OCI-LY7 (cell line): ENCODE measurements around the gene TMEM131L. TPM values are rescaled to one million over a fixed set of nuclear protein-coding genes. Genes with fewer than 3 reads are reported as not detected.
A peak's percentile ranks its signal among the peaks of the same experiment; 100 is the strongest.

Source experiments
- BruUV-seq: library from RNA; stranded (reverse); fragments of 400-500 nt; replicated peaks from 2 replicates; lab custom pipeline; 2021; lab: Mats Ljungman, UMichigan
- CTCF ChIA-PET: fragments of 300-600 bp; sonication (Branson Sonifier 250); formaldehyde crosslinking; loops from one replicate; lab custom pipeline; 2022; ENCODE audit warnings: antibody characterized with exemption; ENCODE audit not compliant: unreplicated experiment; lab: Charles Lee
- POLR2A ChIA-PET: fragments of 300-600 bp; sonication (Branson Sonifier 250); formaldehyde crosslinking; loops from one replicate; lab custom pipeline; 2022; ENCODE audit warnings: antibody characterized with exemption; lab: Charles Lee
- DNase-seq: peaks from one replicate; pipeline ENCODE4 v3.0.0-alpha.2; 2015; ENCODE audit warnings: low spot score
- H2AFZ ChIP-seq: fragments of 200-600 bp; sonication (generic), shearing (Covaris generic); 2 replicates; pipeline ENCODE4 v1.6.1; 2014; ENCODE audit warnings: mild to moderate bottlenecking, antibody characterized with exemption, low read length, moderate library complexity
- H3K27ac ChIP-seq: fragments of 200-600 bp; sonication (generic); 2 replicates; pipeline ENCODE4 v1.5.1; 2014; ENCODE audit warnings: mixed run types, low read depth, mild to moderate bottlenecking, moderate library complexity, low read length, inconsistent platforms; ENCODE audit not compliant: poor library complexity, severe bottlenecking
- H3K36me3 ChIP-seq: fragments of 200-600 bp; sonication (generic); 2 replicates; pipeline ENCODE4 v1.6.1; 2014; ENCODE audit warnings: mild to moderate bottlenecking, antibody characterized with exemption, low read length, moderate library complexity, mixed read lengths; ENCODE audit not compliant: insufficient read depth
- H3K4me1 ChIP-seq: fragments of 200-600 bp; sonication (generic); 2 replicates; pipeline ENCODE4 v1.5.1; 2014; ENCODE audit warnings: mild to moderate bottlenecking, low read length; ENCODE audit not compliant: insufficient read depth, poor library complexity, severe bottlenecking
- H3K4me2 ChIP-seq: fragments of 200-600 bp; sonication (generic); 2 replicates; pipeline ENCODE4 v1.6.1; 2014; ENCODE audit warnings: mild to moderate bottlenecking, low read length
- H3K4me3 ChIP-seq: fragments of 200-600 bp; sonication (generic); 2 replicates; pipeline ENCODE4 v1.5.1; 2014; ENCODE audit warnings: mild to moderate bottlenecking, low read depth, low read length; ENCODE audit not compliant: poor library complexity, severe bottlenecking
- H3K79me2 ChIP-seq: fragments of 200-600 bp; sonication (generic); 2 replicates; pipeline ENCODE4 v1.6.1; 2016; ENCODE audit warnings: low read depth, mild to moderate bottlenecking, low read length, moderate library complexity, mixed read lengths; ENCODE audit not compliant: insufficient read depth
- H3K9me2 ChIP-seq: fragments of 200-600 bp; sonication (generic); 2 replicates; pipeline ENCODE4 v1.6.1; 2016; ENCODE audit warnings: mild to moderate bottlenecking, low read length, mixed read lengths; ENCODE audit not compliant: insufficient read depth
- H3K9me3 ChIP-seq: fragments of 200-600 bp; sonication (generic); 2 replicates; pipeline ENCODE4 v1.6.1; 2014; ENCODE audit warnings: mild to moderate bottlenecking, mixed run types, low read length, mixed read lengths
- H4K20me1 ChIP-seq: fragments of 200-600 bp; sonication (generic); 2 replicates; pipeline ENCODE4 v1.6.1; 2014; ENCODE audit warnings: mild to moderate bottlenecking, antibody characterized with exemption, low read length, moderate library complexity, mixed read lengths; ENCODE audit not compliant: insufficient read depth
- EZH2phosphoT487 ChIP-seq: fragments of 200-600 bp; sonication (generic); IDR thresholded peaks from 2 replicates; pipeline ENCODE4 v1.6.1; 2018; ENCODE audit warnings: low read depth, borderline replicate concordance, mild to moderate bottlenecking, mixed run types, antibody characterized with exemption, low read length, moderate library complexity, mixed read lengths
- intact Hi-C: fragments of 100-400 bp; cut with micrococcal nuclease; formaldehyde crosslinking; loops from one replicate; pipeline ENCODE4 v1.10.0; 2022; ENCODE audit not compliant: unreplicated experiment
- total RNA-seq, 2 experiments: library from RNA; depleted of rRNA in 1 of 2; stranded (reverse); fragments of >200 nt in 1 of 2; shearing (Covaris generic) in 1 of 2; gene quantifications; 2 replicates each; pipeline ENCODE4 v1.2.3, GENCODE V29; 2014 to 2022
- TF ChIP-seq, protein P1 (sequence below): fragments of 200-600 bp; sonication (generic); conservative IDR thresholded peaks from 2 replicates; pipeline ENCODE4 v1.5.1; 2014; ENCODE audit warnings: mild to moderate bottlenecking, antibody characterized with exemption, low read length, moderate library complexity, mixed read lengths

The TMEM131L gene
- total RNA-seq, 2 experiments from 2014 or later, result 133 to 148 TPM

DNA sequence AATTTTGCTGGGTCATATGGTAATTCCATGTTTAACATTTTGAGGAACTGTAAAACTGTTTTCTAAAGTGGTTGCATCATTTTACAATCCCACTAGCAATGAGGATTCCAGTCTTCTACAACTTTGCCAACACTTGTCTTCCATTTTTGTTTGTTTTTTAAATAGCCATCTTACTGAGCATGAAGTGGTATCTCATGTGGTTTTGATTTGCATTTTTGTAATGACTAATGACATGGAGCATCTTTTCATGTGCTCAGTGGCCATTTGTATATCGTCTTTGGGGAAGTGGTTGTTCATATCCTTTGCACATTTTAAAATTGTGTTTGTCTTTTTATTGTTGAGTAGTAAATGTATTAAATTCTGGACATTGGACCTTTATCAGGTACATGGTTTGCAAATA is 94.7 kb downstream of the TMEM131L start:
- Histone ChIP-seq H3K4me3 (no peak overlapping the region), H3K27ac (peak overlapping the region; percentile 14), H3K9me2 (no peaks in the 10 kb centered on the region), H3K9me3 (no peaks in the 10 kb centered on the region; the same call in 1 of the 2 replicates), H3K4me1 (peaks cover 24% of the 10 kb centered on the region), H3K36me3 (peaks cover 98% of the 10 kb centered on the region), H2AFZ (no peak overlapping the region), H4K20me1 (peaks cover 15% of the 10 kb centered on the region; the same call in 1 of the 2 replicates), H3K4me2 (0 out of 2 replicates have a peak overlapping the region, but pooled peaks have one; percentile 4), H3K79me2 (peaks cover 86% of the 10 kb centered on the region)
- no peak for DNase-seq
- TSS peak; percentile 0 for BruUV-seq
- POLR2A ChIA-PET, result no interaction called here
- CTCF ChIA-PET, result no interaction called here
- TF ChIP-seq, protein P1, sequence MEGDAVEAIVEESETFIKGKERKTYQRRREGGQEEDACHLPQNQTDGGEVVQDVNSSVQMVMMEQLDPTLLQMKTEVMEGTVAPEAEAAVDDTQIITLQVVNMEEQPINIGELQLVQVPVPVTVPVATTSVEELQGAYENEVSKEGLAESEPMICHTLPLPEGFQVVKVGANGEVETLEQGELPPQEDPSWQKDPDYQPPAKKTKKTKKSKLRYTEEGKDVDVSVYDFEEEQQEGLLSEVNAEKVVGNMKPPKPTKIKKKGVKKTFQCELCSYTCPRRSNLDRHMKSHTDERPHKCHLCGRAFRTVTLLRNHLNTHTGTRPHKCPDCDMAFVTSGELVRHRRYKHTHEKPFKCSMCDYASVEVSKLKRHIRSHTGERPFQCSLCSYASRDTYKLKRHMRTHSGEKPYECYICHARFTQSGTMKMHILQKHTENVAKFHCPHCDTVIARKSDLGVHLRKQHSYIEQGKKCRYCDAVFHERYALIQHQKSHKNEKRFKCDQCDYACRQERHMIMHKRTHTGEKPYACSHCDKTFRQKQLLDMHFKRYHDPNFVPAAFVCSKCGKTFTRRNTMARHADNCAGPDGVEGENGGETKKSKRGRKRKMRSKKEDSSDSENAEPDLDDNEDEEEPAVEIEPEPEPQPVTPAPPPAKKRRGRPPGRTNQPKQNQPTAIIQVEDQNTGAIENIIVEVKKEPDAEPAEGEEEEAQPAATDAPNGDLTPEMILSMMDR, result no peak
- no peak for TF ChIP-seq EZH2phosphoT487
- intact Hi-C loops, result no loop called here

DNA sequence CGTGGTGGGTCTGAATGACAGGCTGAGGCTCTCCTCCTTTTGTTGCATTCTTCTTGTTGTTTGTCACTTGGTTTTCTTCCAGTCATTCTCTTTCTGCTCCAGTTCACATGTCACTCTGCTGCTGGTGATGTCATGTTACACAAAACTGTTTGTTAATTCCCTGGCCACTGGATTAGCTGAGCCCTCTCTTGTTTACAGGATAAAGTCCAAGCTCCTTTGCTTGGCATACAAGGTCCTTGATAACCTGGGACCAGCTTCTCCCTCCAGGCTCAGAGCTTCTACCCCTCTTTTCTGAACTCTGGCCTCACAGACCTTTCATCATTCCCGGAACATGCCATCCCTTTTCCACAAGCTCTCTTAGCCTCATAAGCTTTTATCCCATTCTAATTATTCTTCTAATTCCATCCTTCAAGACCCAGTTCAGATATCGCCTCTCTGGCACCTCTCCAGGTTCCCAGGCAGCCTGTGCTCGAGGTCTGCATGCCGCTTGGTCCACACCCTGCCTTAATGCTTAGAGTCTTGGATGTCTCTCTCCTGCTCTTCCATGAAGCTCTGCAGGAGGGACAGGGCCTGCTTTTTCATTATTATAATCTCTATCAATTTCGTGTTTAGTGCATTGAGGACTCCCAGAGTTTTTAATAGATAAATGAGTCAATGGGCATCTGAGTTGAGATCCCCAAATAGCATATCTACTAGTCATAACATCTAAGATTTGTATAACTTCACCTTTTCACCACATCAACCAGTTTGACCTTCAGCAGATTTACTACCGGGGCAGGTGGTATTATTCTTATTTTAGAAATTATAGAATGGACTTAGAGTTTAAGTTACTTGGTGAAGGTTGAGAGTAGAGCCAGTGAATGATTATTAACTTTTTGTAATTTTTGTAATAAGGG is 98.7 kb downstream of the TMEM131L start:
- H3K4me3 ChIP-seq, result no peak overlapping the region
- TF ChIP-seq, protein P1, result no peak
- TF ChIP-seq EZH2phosphoT487, result no peak
- peaks cover 57% of the 10 kb centered on the region for H3K4me1 ChIP-seq
- peaks cover 86% of the 10 kb centered on the region for H3K79me2 ChIP-seq
- H3K4me2 ChIP-seq, result no peak overlapping the region
- H4K20me1 ChIP-seq, result peaks cover 21% of the 10 kb centered on the region; the same call in 1 of the 2 replicates
- H3K27ac ChIP-seq, result no peak overlapping the region
- BruUV-seq, result no TSS peak
- POLR2A ChIA-PET, result interaction anchor here (0.7 kb wide), 2 partner anchors 9 to 184 kb away, joined by 3 read pairs; no protein-coding TSS in a partner anchor
- H3K9me2 ChIP-seq, result no peaks in the 10 kb centered on the region
- H3K36me3 ChIP-seq, result peaks cover 97% of the 10 kb centered on the region
- H3K9me3 ChIP-seq, result no peaks in the 10 kb centered on the region; the same call in 1 of the 2 replicates
- H2AFZ ChIP-seq, result no peak overlapping the region
- CTCF ChIA-PET, result no interaction called here
- no peak for DNase-seq
- intact Hi-C loops, result no loop called here
